GM19035 (cell line): Measurements from ENCODE around the gene TRPT1.

Source experiments
- ATAC-seq: cut with Tn5 transposase; IDR thresholded peaks from one replicate; pipeline ENCODE4 v1.9.1; 2021; ENCODE audit not compliant: unreplicated experiment

Gene TRPT1

GRCh38 chr11:64181506-64182411, 44.2 kb downstream of the TRPT1 start:
- ATAC-seq, result no peak

- ATAC-seq, result no peak
Observed at GRCh38 chr11:64180891-64181290, 45.1 kb downstream of the TRPT1 start.

- ATAC-seq, result no peak
Observed at GRCh38 chr11:64178951-64179639, 46.9 kb downstream of the TRPT1 start.

GRCh38 chr11:64178203-64178602, 47.8 kb downstream of the TRPT1 start:
- ATAC-seq, result no peak

GRCh38 chr11:64176751-64177150, 49.2 kb downstream of the TRPT1 start:
- ATAC-seq, result no peak
